ENCODE results near the gene MACROD2.

GRCh38 chr20:15630360-15630759, 1635.0 kb downstream of the MACROD2 start:
- TF ChIP-seq, protein P1, sequence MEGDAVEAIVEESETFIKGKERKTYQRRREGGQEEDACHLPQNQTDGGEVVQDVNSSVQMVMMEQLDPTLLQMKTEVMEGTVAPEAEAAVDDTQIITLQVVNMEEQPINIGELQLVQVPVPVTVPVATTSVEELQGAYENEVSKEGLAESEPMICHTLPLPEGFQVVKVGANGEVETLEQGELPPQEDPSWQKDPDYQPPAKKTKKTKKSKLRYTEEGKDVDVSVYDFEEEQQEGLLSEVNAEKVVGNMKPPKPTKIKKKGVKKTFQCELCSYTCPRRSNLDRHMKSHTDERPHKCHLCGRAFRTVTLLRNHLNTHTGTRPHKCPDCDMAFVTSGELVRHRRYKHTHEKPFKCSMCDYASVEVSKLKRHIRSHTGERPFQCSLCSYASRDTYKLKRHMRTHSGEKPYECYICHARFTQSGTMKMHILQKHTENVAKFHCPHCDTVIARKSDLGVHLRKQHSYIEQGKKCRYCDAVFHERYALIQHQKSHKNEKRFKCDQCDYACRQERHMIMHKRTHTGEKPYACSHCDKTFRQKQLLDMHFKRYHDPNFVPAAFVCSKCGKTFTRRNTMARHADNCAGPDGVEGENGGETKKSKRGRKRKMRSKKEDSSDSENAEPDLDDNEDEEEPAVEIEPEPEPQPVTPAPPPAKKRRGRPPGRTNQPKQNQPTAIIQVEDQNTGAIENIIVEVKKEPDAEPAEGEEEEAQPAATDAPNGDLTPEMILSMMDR (conservative IDR thresholded peaks at IDR 0.05; ENCODE audit: low read depth, low read length): no peak
- TF ChIP-seq, protein P2, sequence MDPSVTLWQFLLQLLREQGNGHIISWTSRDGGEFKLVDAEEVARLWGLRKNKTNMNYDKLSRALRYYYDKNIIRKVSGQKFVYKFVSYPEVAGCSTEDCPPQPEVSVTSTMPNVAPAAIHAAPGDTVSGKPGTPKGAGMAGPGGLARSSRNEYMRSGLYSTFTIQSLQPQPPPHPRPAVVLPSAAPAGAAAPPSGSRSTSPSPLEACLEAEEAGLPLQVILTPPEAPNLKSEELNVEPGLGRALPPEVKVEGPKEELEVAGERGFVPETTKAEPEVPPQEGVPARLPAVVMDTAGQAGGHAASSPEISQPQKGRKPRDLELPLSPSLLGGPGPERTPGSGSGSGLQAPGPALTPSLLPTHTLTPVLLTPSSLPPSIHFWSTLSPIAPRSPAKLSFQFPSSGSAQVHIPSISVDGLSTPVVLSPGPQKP (IDR thresholded peaks at IDR 0.05; ENCODE audit: borderline replicate concordance, low read depth, low read length): no peak
- TF ChIP-seq RFX5 (IDR thresholded peaks at IDR 0.05; ENCODE audit: low read depth, low read length) (no peak), USF2 (IDR thresholded peaks at IDR 0.05; ENCODE audit: low read depth, low read length) (no peak), SMC3 (IDR thresholded peaks at IDR 0.05; ENCODE audit: low read depth, low read length) (no peak), FOS (IDR thresholded peaks at IDR 0.05; ENCODE audit: low read depth, low read length) (no peak), POLR2A (IDR thresholded peaks at IDR 0.05; ENCODE audit: low read depth, low read length) (no peak), CEBPB (IDR thresholded peaks at IDR 0.05; ENCODE audit: low read depth, low read length) (no peak), RAD21 (IDR thresholded peaks at IDR 0.05; ENCODE audit: low read length) (no peak), RCOR1 (IDR thresholded peaks at IDR 0.05; ENCODE audit: insufficient replicate concordance, low read length) (no peak), BHLHE40 (IDR thresholded peaks at IDR 0.05; ENCODE audit: low read depth, low read length) (no peak), MXI1 (IDR thresholded peaks at IDR 0.05; ENCODE audit: borderline replicate concordance, low read depth, low read length) (no peak), MAFK (IDR thresholded peaks at IDR 0.05; ENCODE audit: low read depth, low read length) (no peak)

Data from IMR-90 (cell line).